ENCODE measurements around the gene CDCA5. TPM values are rescaled to one million over a fixed set of nuclear protein-coding genes. Genes with fewer than 3 reads are reported as not detected.

CDCA5 gene
- polyA plus RNA-seq, 2 of the 4 experiments (the other 2 are of a cell fraction), result 30.9 to 46.0 TPM

- no peaks in the 10 kb centered on the region for H3K4me1 ChIP-seq
- ATAC-seq, result no peak
- ChIA-PET CTCF (interaction anchor here (0.9 to 1.8 kb wide), 5 partner anchors 20 to 43 kb away, joined by 3 to 4 read pairs (median 4); partner anchors contain the start of genes ARL2 and SNX15), POLR2A (no interaction called here)
- no peak overlapping the region for H3K4me2 ChIP-seq
- 89% methylated on average over 6 of the region's 6 CpGs for WGBS (ENCODE audit: missing lambda C conversion rate)
- no peak for FAIRE-seq
- no peak for DNase-seq (ENCODE audit: low read depth in 1 of 2, low spot score in 1 of 2)
- no peak for TF ChIP-seq BHLHE40 (IDR thresholded peaks at IDR 0.05; ENCODE audit: low read depth, low read length)
- TF ChIP-seq CHD4 (IDR thresholded peaks at IDR 0.05; ENCODE audit: borderline replicate concordance), result no peak
- no peak for TF ChIP-seq CBX2 (IDR thresholded peaks at IDR 0.05; ENCODE audit: borderline replicate concordance, low read depth)
- no peak for TF ChIP-seq HMGXB4 (CRISPR knock-in tag; IDR thresholded peaks at IDR 0.05; ENCODE audit: borderline replicate concordance)
- no peak for TF ChIP-seq NR3C1 (IDR thresholded peaks at IDR 0.05)
- TF ChIP-seq ZC3H11A (IDR thresholded peaks at IDR 0.05), result no peak
- TF ChIP-seq, protein P1, sequence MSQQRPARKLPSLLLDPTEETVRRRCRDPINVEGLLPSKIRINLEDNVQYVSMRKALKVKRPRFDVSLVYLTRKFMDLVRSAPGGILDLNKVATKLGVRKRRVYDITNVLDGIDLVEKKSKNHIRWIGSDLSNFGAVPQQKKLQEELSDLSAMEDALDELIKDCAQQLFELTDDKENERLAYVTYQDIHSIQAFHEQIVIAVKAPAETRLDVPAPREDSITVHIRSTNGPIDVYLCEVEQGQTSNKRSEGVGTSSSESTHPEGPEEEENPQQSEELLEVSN (IDR thresholded peaks at IDR 0.05; ENCODE audit: borderline replicate concordance, low read depth), result no peak
- TF ChIP-seq KDM5A (IDR thresholded peaks at IDR 0.05), result no peak
- TF ChIP-seq RAD21 (conservative IDR thresholded peaks at IDR 0.05 in 1 of 2, IDR thresholded peaks at IDR 0.05 in 1 of 2), result no peak
- TF ChIP-seq, protein P2, sequence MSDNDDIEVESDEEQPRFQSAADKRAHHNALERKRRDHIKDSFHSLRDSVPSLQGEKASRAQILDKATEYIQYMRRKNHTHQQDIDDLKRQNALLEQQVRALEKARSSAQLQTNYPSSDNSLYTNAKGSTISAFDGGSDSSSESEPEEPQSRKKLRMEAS (IDR thresholded peaks at IDR 0.05), result no peak
- H3K27ac ChIP-seq, result no peak overlapping the region
- H3K4me3 ChIP-seq, result no peak overlapping the region
- H3K9me3 ChIP-seq, result no peaks in the 10 kb centered on the region
Observed at GRCh38 chr11:65056999-65057398, 26.8 kb downstream of the CDCA5 start.

DNA sequence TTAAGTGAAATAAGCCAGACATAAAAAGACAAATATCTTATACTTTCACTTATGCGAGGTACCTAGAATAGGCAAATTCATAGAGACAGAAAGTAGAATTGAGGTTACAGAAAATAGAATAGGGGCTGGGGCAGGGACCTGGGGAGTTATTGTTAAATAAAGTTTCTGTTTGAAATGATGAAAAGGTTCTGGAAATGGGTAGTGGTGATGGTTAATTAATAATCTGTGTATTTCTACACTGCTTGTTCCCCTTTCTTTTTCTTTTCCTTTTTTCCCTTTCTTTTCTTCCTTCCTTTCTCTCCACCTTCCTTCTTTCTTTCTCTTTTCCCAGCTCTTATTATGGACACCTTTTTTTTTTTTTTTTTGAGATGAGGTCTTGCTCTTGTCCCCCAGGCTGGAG, 28.3 kb downstream of the CDCA5 start:
- Histone ChIP-seq H3K9me3 (no peaks in the 10 kb centered on the region), H3K4me1 (no peaks in the 10 kb centered on the region), H3K4me3 (no peak overlapping the region), H3K27ac (no peak overlapping the region), H3K4me2 (no peak overlapping the region)
- POLR2A ChIA-PET, result no interaction called here
- no peak for ATAC-seq
- TF ChIP-seq, protein P3, sequence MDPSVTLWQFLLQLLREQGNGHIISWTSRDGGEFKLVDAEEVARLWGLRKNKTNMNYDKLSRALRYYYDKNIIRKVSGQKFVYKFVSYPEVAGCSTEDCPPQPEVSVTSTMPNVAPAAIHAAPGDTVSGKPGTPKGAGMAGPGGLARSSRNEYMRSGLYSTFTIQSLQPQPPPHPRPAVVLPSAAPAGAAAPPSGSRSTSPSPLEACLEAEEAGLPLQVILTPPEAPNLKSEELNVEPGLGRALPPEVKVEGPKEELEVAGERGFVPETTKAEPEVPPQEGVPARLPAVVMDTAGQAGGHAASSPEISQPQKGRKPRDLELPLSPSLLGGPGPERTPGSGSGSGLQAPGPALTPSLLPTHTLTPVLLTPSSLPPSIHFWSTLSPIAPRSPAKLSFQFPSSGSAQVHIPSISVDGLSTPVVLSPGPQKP (IDR thresholded peaks at IDR 0.05; ENCODE audit: low read depth, low read length), result no peak
- TF ChIP-seq GATA3 (IDR thresholded peaks at IDR 0.05; ENCODE audit: borderline replicate concordance) (no peak), NPAS2 (CRISPR knock-in tag; IDR thresholded peaks at IDR 0.05; ENCODE audit: borderline replicate concordance) (no peak), POLR2A (IDR thresholded peaks at IDR 0.05; ENCODE audit: low read length) (no peak), MAFK (IDR thresholded peaks at IDR 0.05; ENCODE audit: partially characterized antibody) (no peak), CBX8 (IDR thresholded peaks at IDR 0.05) (no peak), TFCP2L1 (CRISPR knock-in tag; IDR thresholded peaks at IDR 0.05) (no peak), MAZ (IDR thresholded peaks at IDR 0.05; ENCODE audit: borderline replicate concordance, low read depth, low read length) (no peak), MYC (IDR thresholded peaks at IDR 0.05; ENCODE audit: borderline replicate concordance, low read length) (no peak), CHD2 (IDR thresholded peaks at IDR 0.05; ENCODE audit: low read length, partially characterized antibody) (no peak), ZC3H11A (IDR thresholded peaks at IDR 0.05) (no peak), EHMT2 (IDR thresholded peaks at IDR 0.05; ENCODE audit: low read depth) (no peak), ZFP36 (IDR thresholded peaks at IDR 0.05; ENCODE audit: borderline replicate concordance, partially characterized antibody) (no peak)
- TF ChIP-seq, protein P4, sequence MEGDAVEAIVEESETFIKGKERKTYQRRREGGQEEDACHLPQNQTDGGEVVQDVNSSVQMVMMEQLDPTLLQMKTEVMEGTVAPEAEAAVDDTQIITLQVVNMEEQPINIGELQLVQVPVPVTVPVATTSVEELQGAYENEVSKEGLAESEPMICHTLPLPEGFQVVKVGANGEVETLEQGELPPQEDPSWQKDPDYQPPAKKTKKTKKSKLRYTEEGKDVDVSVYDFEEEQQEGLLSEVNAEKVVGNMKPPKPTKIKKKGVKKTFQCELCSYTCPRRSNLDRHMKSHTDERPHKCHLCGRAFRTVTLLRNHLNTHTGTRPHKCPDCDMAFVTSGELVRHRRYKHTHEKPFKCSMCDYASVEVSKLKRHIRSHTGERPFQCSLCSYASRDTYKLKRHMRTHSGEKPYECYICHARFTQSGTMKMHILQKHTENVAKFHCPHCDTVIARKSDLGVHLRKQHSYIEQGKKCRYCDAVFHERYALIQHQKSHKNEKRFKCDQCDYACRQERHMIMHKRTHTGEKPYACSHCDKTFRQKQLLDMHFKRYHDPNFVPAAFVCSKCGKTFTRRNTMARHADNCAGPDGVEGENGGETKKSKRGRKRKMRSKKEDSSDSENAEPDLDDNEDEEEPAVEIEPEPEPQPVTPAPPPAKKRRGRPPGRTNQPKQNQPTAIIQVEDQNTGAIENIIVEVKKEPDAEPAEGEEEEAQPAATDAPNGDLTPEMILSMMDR (IDR thresholded peaks at IDR 0.05), result no peak
- WGBS (ENCODE audit: missing lambda C conversion rate), result 91% methylated on average over 1 of the region's 1 CpG
- CTCF ChIA-PET, result interaction anchor here (1.5 kb wide), 1 partner anchor 23 kb away, joined by 4 read pairs; no protein-coding TSS in a partner anchor
- no peak for DNase-seq (ENCODE audit: low read depth in 1 of 2, low spot score in 1 of 2)
- FAIRE-seq, result no peak
